ENCODE measurements around the gene GPR150.

- TF ChIP-seq CTCF (IDR thresholded peaks at IDR 0.05; ENCODE audit: insufficient read depth, low read depth, low read length) (no peak), EZH2 (IDR thresholded peaks at IDR 0.05; ENCODE audit: insufficient read depth, low read length) (no peak)
Observed at GRCh38 chr5:95572016-95572415, 47.9 kb upstream of the GPR150 start.

Data from astrocyte (in vitro differentiated cells and primary cell).